Activated CD4-positive, alpha-beta T cell treated with anti-CD3 and anti-CD28 coated beads, Interleukin-2, amount 50 U/mL, for 1 hour (primary cell): Measurements from ENCODE around the gene MERTK.
"Not testable (repeated sequence)": the region's sequence is repeated elsewhere in the genome, so short reads cannot be mapped to it uniquely, and the experiment has no call there.

ENCODE experiments used
- DNase-seq: peaks from one replicate; pipeline ENCODE4 v3.0.0-alpha.2; 2020

Gene MERTK

GRCh38 chr2:112019569-112019982 is 121.2 kb downstream of the MERTK start:
- DNase-seq: no peak

GRCh38 chr2:112020561-112020960 is 122.2 kb downstream of the MERTK start:
- DNase-seq: no peak

- no peak for DNase-seq
Observed at GRCh38 chr2:112021290-112021689, 122.9 kb downstream of the MERTK start.

GRCh38 chr2:112021781-112022231 is 123.4 kb downstream of the MERTK start:
- no peak for DNase-seq

GRCh38 chr2:112023707-112024106 is 125.3 kb downstream of the MERTK start:
- no peak for DNase-seq

- no peak for DNase-seq
Observed at GRCh38 chr2:112024231-112024630, 125.8 kb downstream of the MERTK start.

- DNase-seq: no peak
Observed at GRCh38 chr2:112024896-112025491, 126.6 kb downstream of the MERTK start.

GRCh38 chr2:112026509-112026908 is 128.1 kb downstream of the MERTK start:
- no peak for DNase-seq

- no peak for DNase-seq
Observed at GRCh38 chr2:112027767-112028166, 129.4 kb downstream of the MERTK start.

GRCh38 chr2:112029164-112029563 is 130.8 kb downstream of the MERTK start:
- DNase-seq: no peak

GRCh38 chr2:112031473-112032223 is 133.2 kb downstream of the MERTK start:
- DNase-seq: no peak

GRCh38 chr2:112032224-112032586 is 133.8 kb downstream of the MERTK start:
- DNase-seq: no peak

GRCh38 chr2:112032689-112033465 is 134.5 kb downstream of the MERTK start:
- DNase-seq: no peak

- DNase-seq: no peak
Observed at GRCh38 chr2:112033600-112033999, 135.2 kb downstream of the MERTK start.

- DNase-seq: no peak
Observed at GRCh38 chr2:112034924-112035323, 136.5 kb downstream of the MERTK start.

- no peak for DNase-seq
Observed at GRCh38 chr2:112035786-112036185, 137.4 kb downstream of the MERTK start.

- not testable (repeated sequence) for DNase-seq
Observed at GRCh38 chr2:112039556-112039955, 141.1 kb downstream of the MERTK start.

- not testable (repeated sequence) for DNase-seq
Observed at GRCh38 chr2:112040066-112040465, 141.7 kb downstream of the MERTK start.

- not testable (repeated sequence) for DNase-seq
Observed at GRCh38 chr2:112041460-112041859, 143.1 kb downstream of the MERTK start.

GRCh38 chr2:112045446-112046014 is 147.1 kb downstream of the MERTK start:
- no peak for DNase-seq

GRCh38 chr2:112046231-112046630 is 147.8 kb downstream of the MERTK start:
- DNase-seq: no peak

GRCh38 chr2:112047537-112048235 is 149.3 kb downstream of the MERTK start:
- no peak for DNase-seq

GRCh38 chr2:112048236-112048592 is 149.8 kb downstream of the MERTK start:
- DNase-seq: no peak
